H1 (cell line): ENCODE measurements around the gene OPCML. TPM values are rescaled to one million over a fixed set of nuclear protein-coding genes. Genes with fewer than 3 reads are reported as not detected.

Experiments
- CTCF ChIA-PET: fragments of 300-600 bp; sonication (Branson Sonifier 250); formaldehyde crosslinking; loops from one replicate; lab custom pipeline; 2021; ENCODE audit not compliant: partially characterized antibody; lab: Charles Lee
- POLR2A ChIA-PET: fragments of 300-600 bp; sonication (Branson Sonifier 250); formaldehyde crosslinking; loops from one replicate; lab custom pipeline; 2021; ENCODE audit warnings: inconsistent platforms; ENCODE audit not compliant: partially characterized antibody; lab: Charles Lee
- DNase-seq, 2 experiments: peaks; one replicate each; pipeline versions ENCODE4 v3.0.0 to v3.0.0-alpha.2; 2010 to 2022; ENCODE audit warnings: low spot score in 2 of 2, low read depth in 1 of 2, mixed read lengths in 1 of 2
- FAIRE-seq: peaks from 2 replicates; lab custom pipeline; 2011; peaks lifted over from hg19 to GRCh38; lab: Jason Lieb, UNC
- H2AFZ ChIP-seq: 2 replicates; pipeline ENCODE4 v1.8.1; 2012; ENCODE audit warnings: low read length, inconsistent platforms
- H2AK5ac ChIP-seq: 2 replicates; pipeline ENCODE4 v1.6.1; 2013; ENCODE audit warnings: low read depth, low read length
- H2BK120ac ChIP-seq: replicated peaks from 2 replicates; pipeline ENCODE3; 2013; ENCODE audit warnings: low read depth, low read length, inconsistent platforms
- H2BK12ac ChIP-seq: 2 replicates; pipeline ENCODE4 v1.6.1; 2013; ENCODE audit warnings: low read depth, low read length
- H2BK15ac ChIP-seq: 2 replicates; pipeline ENCODE4 v1.6.1; 2013; ENCODE audit warnings: low read length
- H2BK20ac ChIP-seq: 2 replicates; pipeline ENCODE4 v1.6.1; 2013; ENCODE audit warnings: low read length
- H2BK5ac ChIP-seq: 2 replicates; pipeline ENCODE4 v1.6.1; 2013; ENCODE audit warnings: low read depth, low read length
- H3K14ac ChIP-seq: 2 replicates; pipeline ENCODE4 v1.6.1; 2013; ENCODE audit warnings: inconsistent platforms; ENCODE audit not compliant: insufficient read length
- H3K18ac ChIP-seq: 2 replicates; pipeline ENCODE4 v1.6.1; 2013; ENCODE audit warnings: low read length; ENCODE audit errors: extremely low read depth
- H3K23ac ChIP-seq: 2 replicates; pipeline ENCODE4 v1.6.1; 2013; ENCODE audit warnings: inconsistent platforms; ENCODE audit not compliant: insufficient read length
- H3K23me2 ChIP-seq: 2 replicates; pipeline ENCODE4 v1.6.1; 2013; ENCODE audit warnings: low read depth, low read length
- H3K27ac ChIP-seq: 2 replicates; pipeline ENCODE4 v1.6.1; 2011; ENCODE audit warnings: low read depth, low read length, inconsistent platforms
- H3K27me3 ChIP-seq, 4 experiments: replicated peaks in 1 of 4; 1 replicate in 1 of 4; 2 replicates in 3 of 4; pipeline versions ENCODE4 v1.6.1 to v1.8.1; 2011 to 2013; ENCODE audit warnings: low read length in 3 of 4, mild to moderate bottlenecking in 3 of 4, inconsistent platforms in 2 of 4, mixed read lengths in 2 of 4, moderate library complexity in 1 of 4; ENCODE audit not compliant: control insufficient read depth in 3 of 4, insufficient read depth in 3 of 4; ENCODE audit errors: extremely low read depth in 1 of 4
- H3K36me3 ChIP-seq, 4 experiments: 2 replicates each; pipeline versions ENCODE4 v1.6.1 to v1.8.1; 2011 to 2013; ENCODE audit warnings: mild to moderate bottlenecking in 4 of 4, low read length in 3 of 4, moderate library complexity in 2 of 4, control low read depth in 1 of 4, inconsistent platforms in 1 of 4; ENCODE audit not compliant: insufficient read depth in 4 of 4, control insufficient read depth in 2 of 4
- H3K4ac ChIP-seq: replicated peaks from 2 replicates; pipeline ENCODE3; 2013; ENCODE audit warnings: low read length, low read depth, mixed read lengths, inconsistent platforms; ENCODE audit not compliant: insufficient read length
- H3K4me1 ChIP-seq, 4 experiments: replicated peaks in 1 of 4; 1 replicate in 1 of 4; 2 replicates in 3 of 4; pipeline versions ENCODE4 v1.6.1 to v1.8.1; 2011 to 2013; ENCODE audit warnings: low read length in 3 of 4, inconsistent platforms in 2 of 4, mixed read lengths in 1 of 4; ENCODE audit not compliant: insufficient read depth in 4 of 4, control insufficient read depth in 3 of 4
- H3K4me2 ChIP-seq, 2 experiments: 2 replicates each; pipeline versions ENCODE4 v1.6.1 to v1.8.1; 2011 to 2013; ENCODE audit warnings: low read depth in 2 of 2, low read length in 2 of 2, control low read depth in 1 of 2, inconsistent platforms in 1 of 2, mild to moderate bottlenecking in 1 of 2; ENCODE audit not compliant: insufficient read depth in 1 of 2
- H3K4me3 ChIP-seq, 4 experiments: fragments of 200-600, 300-600 bp in 1 of 4; sonication (generic), shearing (Covaris generic), sonication (Bioruptor Twin) in 1 of 4; 2 replicates each; pipeline versions ENCODE4 v1.5.1 to v1.8.1; 2011 to 2016; ENCODE audit warnings: low read length in 4 of 4, low read depth in 3 of 4, control low read depth in 2 of 4, inconsistent platforms in 2 of 4, mild to moderate bottlenecking in 2 of 4, mixed read lengths in 1 of 4, moderate library complexity in 1 of 4; ENCODE audit not compliant: insufficient read depth in 2 of 4; ENCODE audit errors: extremely low read depth in 1 of 4
- H3K56ac ChIP-seq: replicated peaks from 2 replicates; pipeline ENCODE3; 2013; ENCODE audit warnings: low read depth, mild to moderate bottlenecking, mixed read lengths, low read length, inconsistent platforms; ENCODE audit not compliant: insufficient read length
- H3K79me1 ChIP-seq: 2 replicates; pipeline ENCODE4 v1.6.1; 2013; ENCODE audit warnings: low read depth, low read length, control low read depth
- H3K79me2 ChIP-seq, 2 experiments: 2 replicates each; pipeline versions ENCODE4 v1.6.1 to v1.8.1; 2012 to 2013; ENCODE audit warnings: low read length in 2 of 2, mild to moderate bottlenecking in 2 of 2, inconsistent platforms in 1 of 2; ENCODE audit not compliant: insufficient read depth in 2 of 2, control insufficient read depth in 1 of 2
- H3K9ac ChIP-seq, 4 experiments: replicated peaks in 1 of 4; 1 replicate in 1 of 4; 2 replicates in 3 of 4; pipeline versions ENCODE4 v1.6.1 to v1.8.1; 2011 to 2013; ENCODE audit warnings: low read depth in 3 of 4, low read length in 3 of 4, control low read depth in 2 of 4, mild to moderate bottlenecking in 2 of 4, moderate library complexity in 2 of 4, inconsistent platforms in 1 of 4; ENCODE audit errors: extremely low read depth in 1 of 4
- H3K9me3 ChIP-seq, 2 experiments: 2 replicates each; pipeline versions ENCODE4 v1.6.1 to v1.8.1; 2012 to 2013; ENCODE audit warnings: mild to moderate bottlenecking in 2 of 2, moderate library complexity in 2 of 2, control low read depth in 1 of 2, inconsistent platforms in 1 of 2, low read depth in 1 of 2, low read length in 1 of 2, mixed read lengths in 1 of 2; ENCODE audit not compliant: insufficient read depth in 2 of 2
- H4K20me1 ChIP-seq, 2 experiments: replicated peaks in 1 of 2; 2 replicates each; pipeline versions ENCODE3 to v1.8.1; 2011 to 2013; ENCODE audit warnings: inconsistent platforms in 2 of 2, low read length in 2 of 2, mild to moderate bottlenecking in 1 of 2; ENCODE audit not compliant: insufficient read depth in 2 of 2, control insufficient read depth in 1 of 2
- H4K5ac ChIP-seq: 2 replicates; pipeline ENCODE4 v1.6.1; 2013; ENCODE audit warnings: low read length, low read depth, mixed read lengths, inconsistent platforms; ENCODE audit not compliant: insufficient read length
- H4K8ac ChIP-seq: 2 replicates; pipeline ENCODE4 v1.8.0; 2013; ENCODE audit warnings: mild to moderate bottlenecking, moderate library complexity, low read length, inconsistent platforms; ENCODE audit not compliant: insufficient read depth; ENCODE audit errors: extremely low read depth
- H4K91ac ChIP-seq: replicated peaks from 2 replicates; pipeline ENCODE3; 2013; ENCODE audit warnings: low read length, mixed read lengths, inconsistent platforms; ENCODE audit not compliant: insufficient read length
- GTF2F1 ChIP-seq: IDR thresholded peaks from 2 replicates; pipeline ENCODE4 v1.6.1; 2012; ENCODE audit warnings: low read depth, low read length, improper control_type of control experiment, borderline replicate concordance
- NRF1 ChIP-seq: IDR thresholded peaks from 2 replicates; pipeline ENCODE4 v1.6.1; 2011; ENCODE audit warnings: mild to moderate bottlenecking, low read depth, low read length, improper control_type of control experiment
- RXRA ChIP-seq: IDR thresholded peaks from 2 replicates; pipeline ENCODE4 v1.6.1; 2011; ENCODE audit warnings: low read depth, mild to moderate bottlenecking, low read length, moderate library complexity; ENCODE audit not compliant: insufficient read depth
- SP4 ChIP-seq: IDR thresholded peaks from 2 replicates; pipeline ENCODE4 v1.6.1; 2012; ENCODE audit warnings: low read length, inconsistent platforms
- WGBS, 2 experiments: shearing (Covaris generic) in 1 of 2; methylation state at CpG; one replicate each; pipeline versions ENCODE4 v1.1.6 to v1.1.7; 2013 to 2015; ENCODE audit warnings: low lambda C conversion rate in 2 of 2, mixed read lengths in 2 of 2, inconsistent platforms in 1 of 2, low coverage in 1 of 2, missing lambda C conversion rate in 1 of 2; ENCODE audit not compliant: insufficient replicate concordance in 2 of 2, insufficient coverage in 1 of 2, insufficient read length in 1 of 2; ENCODE audit errors: extremely low coverage in 1 of 2, missing lambda C conversion rate in 1 of 2; 5-methylcytosine and 5-hydroxymethylcytosine counted together
- polyA plus RNA-seq, 7 experiments: library from polyadenylated mRNA; depleted of rRNA in 3 of 7; stranded (reverse) in 5 of 7; unstranded in 2 of 7; fragments of >200 nt in 5 of 7; fragments of 200-250 nt in 2 of 7; gene quantifications; 1 replicate in 5 of 7; 2 replicates in 1 of 7; 4 replicates in 1 of 7; pipeline versions ENCODE4 v1.2.1 to v1.2.3, GENCODE V29; 2011 to 2013; ENCODE audit warnings: missing spikeins in 2 of 7, mixed read lengths in 2 of 7
- total RNA-seq: library from RNA; stranded (reverse); fragmentation: NEBNext Ultra II Directional; extraction: Animal tissue kit (Norgen Biotek cat#: 25700); gene quantifications from 2 replicates; pipeline ENCODE4 v1.2.1, GENCODE V29; 2021
- TF ChIP-seq, protein P1 (sequence below): IDR thresholded peaks from 2 replicates; pipeline ENCODE4 v1.6.1; 2012; ENCODE audit warnings: low read length, inconsistent platforms

Gene OPCML
- total and polyA plus RNA-seq, 2 of the 8 experiments (the other 6 are each of a cell fraction or from before 2014, with no cell fraction given) = 2.3 to 3.1 TPM

DNA sequence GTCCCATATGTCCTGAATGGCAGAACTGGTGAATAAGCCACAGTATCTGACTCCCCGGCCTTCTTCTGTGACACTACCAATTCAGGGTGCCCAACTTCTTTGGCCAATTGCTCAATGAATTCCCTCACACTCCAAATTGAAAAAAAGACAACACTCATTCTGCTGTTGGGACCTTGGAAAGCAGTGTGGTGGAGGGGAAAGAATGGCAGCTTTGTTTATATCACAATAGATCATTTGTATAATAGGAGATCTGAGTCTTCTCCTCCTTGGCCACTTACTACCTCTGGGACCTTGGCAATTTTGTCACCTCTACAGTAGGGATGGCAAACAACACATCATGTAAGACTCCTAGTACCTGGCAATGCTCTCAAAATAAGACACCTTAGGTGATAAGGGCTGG lies 64.6 kb downstream of the OPCML start:
- Histone ChIP-seq H3K27me3 (no peaks in the 10 kb centered on the region; a peak in 1 of 7 replicates), H3K14ac (no peak overlapping the region), H2BK5ac (no peak overlapping the region), H3K4ac (no peak overlapping the region), H2BK120ac (no peak overlapping the region), H3K23me2 (no peaks in the 10 kb centered on the region), H3K36me3 (no peaks in the 10 kb centered on the region), H3K23ac (no peak overlapping the region), H2BK20ac (no peak overlapping the region), H2AFZ (no peak overlapping the region), H3K4me2 (no peak overlapping the region), H2AK5ac (no peak overlapping the region), H3K79me2 (no peaks in the 10 kb centered on the region), H4K91ac (no peak overlapping the region), H2BK15ac (no peak overlapping the region), H3K56ac (no peak overlapping the region), H4K8ac (no peak overlapping the region), H3K27ac (no peak overlapping the region), H4K20me1 (no peaks in the 10 kb centered on the region), H3K9me3 (no peaks in the 10 kb centered on the region), H3K4me3 (no peak overlapping the region), H3K79me1 (no peaks in the 10 kb centered on the region), H2BK12ac (no peak overlapping the region), H4K5ac (no peak overlapping the region), H3K18ac (no peak overlapping the region), H3K4me1 (no peaks in the 10 kb centered on the region), H3K9ac (no peak overlapping the region)
- POLR2A ChIA-PET = no interaction called here
- 82% methylated on average over 1 of the region's 1 CpG; no CpG with 5 or more reads in 1 of the 2 experiments for WGBS, 2 experiments
- CTCF ChIA-PET = no interaction called here
- FAIRE-seq = no peak
- TF ChIP-seq NRF1 (no peak), SP4 (no peak), GTF2F1 (no peak), RXRA (no peak)
- TF ChIP-seq, protein P1, sequence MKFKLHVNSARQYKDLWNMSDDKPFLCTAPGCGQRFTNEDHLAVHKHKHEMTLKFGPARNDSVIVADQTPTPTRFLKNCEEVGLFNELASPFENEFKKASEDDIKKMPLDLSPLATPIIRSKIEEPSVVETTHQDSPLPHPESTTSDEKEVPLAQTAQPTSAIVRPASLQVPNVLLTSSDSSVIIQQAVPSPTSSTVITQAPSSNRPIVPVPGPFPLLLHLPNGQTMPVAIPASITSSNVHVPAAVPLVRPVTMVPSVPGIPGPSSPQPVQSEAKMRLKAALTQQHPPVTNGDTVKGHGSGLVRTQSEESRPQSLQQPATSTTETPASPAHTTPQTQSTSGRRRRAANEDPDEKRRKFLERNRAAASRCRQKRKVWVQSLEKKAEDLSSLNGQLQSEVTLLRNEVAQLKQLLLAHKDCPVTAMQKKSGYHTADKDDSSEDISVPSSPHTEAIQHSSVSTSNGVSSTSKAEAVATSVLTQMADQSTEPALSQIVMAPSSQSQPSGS = no peak
- no peak for DNase-seq
